T-cell (primary cell): ENCODE results near the gene TIGD3. TPM values are rescaled to one million over a fixed set of nuclear protein-coding genes. Genes with fewer than 3 reads are reported as not detected.
A peak's percentile ranks its signal among the peaks of the same experiment; 100 is the strongest.

Source experiments
- ATAC-seq, 4 experiments: fragments of 200-7000 bp in 3 of 4; fragments of 150-1000 bp in 1 of 4; cut with Tn5 transposase; replicated peaks in 1 of 4; 1 replicate in 3 of 4; 2 replicates in 1 of 4; pipeline ENCODE4 v1.10.0; 2021; ENCODE audit warnings: moderate library complexity in 3 of 4, mild to moderate bottlenecking in 2 of 4, moderate number of reproducible peaks in 1 of 4
- CTCF ChIA-PET, 2 donors: fragments of 300-600 bp; sonication (Branson Sonifier 250); formaldehyde crosslinking; loops; one replicate each; lab custom pipeline; 2022; ENCODE audit warnings: antibody characterized with exemption in 2 of 2; lab: Charles Lee
- POLR2A ChIA-PET, 2 donors: fragments of 300-600 bp; sonication (Branson Sonifier 250); formaldehyde crosslinking; loops; one replicate each; lab custom pipeline; 2022; ENCODE audit warnings: antibody characterized with exemption in 2 of 2; lab: Charles Lee
- DNase-seq, 35 experiments: peaks; one replicate each; pipeline versions ENCODE4 v3.0.0 to v3.0.0-alpha.2; 2013 to 2023
- H3K27ac ChIP-seq: one replicate; pipeline ENCODE4 v1.5.1; 2013; ENCODE audit warnings: low read length
- H3K27me3 ChIP-seq, 2 experiments: replicated peaks in 1 of 2; 1 replicate in 1 of 2; 2 replicates in 1 of 2; pipeline versions ENCODE4 v1.6.1 to v1.7.0; 2013; ENCODE audit warnings: low read length in 1 of 2, mixed read lengths in 1 of 2; ENCODE audit not compliant: control insufficient read depth in 2 of 2, insufficient read depth in 2 of 2; ENCODE audit errors: extremely low read depth in 1 of 2
- H3K36me3 ChIP-seq, 2 donors: 1 replicate in 1 of 2; 2 replicates in 1 of 2; pipeline versions ENCODE4 v1.6.1 to v1.7.0; 2013; ENCODE audit warnings: low read length in 1 of 2; ENCODE audit not compliant: control insufficient read depth in 2 of 2, insufficient read depth in 1 of 2; ENCODE audit errors: extremely low read depth in 1 of 2
- H3K4me1 ChIP-seq, 2 experiments: 1 replicate in 1 of 2; 2 replicates in 1 of 2; pipeline versions ENCODE4 v1.6.1 to v1.7.0; 2013; ENCODE audit warnings: low read length in 2 of 2, mixed read lengths in 1 of 2; ENCODE audit not compliant: insufficient read depth in 2 of 2, control insufficient read depth in 1 of 2; ENCODE audit errors: extremely low read depth in 1 of 2
- H3K4me3 ChIP-seq, 2 donors: 1 replicate in 1 of 2; 2 replicates in 1 of 2; pipeline versions ENCODE4 v1.5.1 to v1.7.0; 2013; ENCODE audit warnings: mild to moderate bottlenecking in 2 of 2, low read length in 1 of 2, moderate library complexity in 1 of 2; ENCODE audit not compliant: control insufficient read depth in 1 of 2; ENCODE audit errors: extremely low read depth in 1 of 2
- H3K9me3 ChIP-seq: 2 replicates; pipeline ENCODE4 v1.7.0; 2013
- H3K27ac Mint-ChIP-seq, 2 donors: one replicate each; pipeline ENCODE4 v1.8.0; 2020 to 2021; ENCODE audit warnings: mild to moderate bottlenecking in 2 of 2, mixed read lengths in 2 of 2
- H3K27me3 Mint-ChIP-seq, 2 donors: one replicate each; pipeline ENCODE4 v1.8.0; 2021 to 2022; ENCODE audit warnings: mixed read lengths in 2 of 2
- H3K36me3 Mint-ChIP-seq: one replicate; pipeline ENCODE4 v1.8.0; 2021; ENCODE audit warnings: mixed read lengths
- H3K4me1 Mint-ChIP-seq, 3 donors: one replicate each; pipeline ENCODE4 v1.8.0; 2020 to 2022; ENCODE audit warnings: mixed read lengths in 3 of 3, mild to moderate bottlenecking in 1 of 3
- H3K4me3 Mint-ChIP-seq, 3 donors: one replicate each; pipeline ENCODE4 v1.8.0; 2020 to 2022; ENCODE audit warnings: mild to moderate bottlenecking in 3 of 3, mixed read lengths in 3 of 3, moderate library complexity in 3 of 3
- H3K9me3 Mint-ChIP-seq, 3 donors: one replicate each; pipeline ENCODE4 v1.8.0; 2020 to 2022; ENCODE audit warnings: mixed read lengths in 3 of 3
- WGBS: methylation state at CpG from one replicate; pipeline ENCODE4 v1.1.5; 2013; ENCODE audit warnings: missing lambda C conversion rate; ENCODE audit not compliant: insufficient coverage; 5-methylcytosine and 5-hydroxymethylcytosine counted together
- total RNA-seq, 35 experiments: library from RNA in 6 of 35; stranded (reverse) in 6 of 35; fragments of 120-200 nt in 1 of 35; gene quantifications; one replicate each; pipeline versions ENCODE4 v1.2.1 to v1.2.4 and lab custom pipeline; 2013 to 2026

TIGD3 gene
- total RNA-seq, 5 donors from 2014 or later (not counting 1 experiment from before 2014, with no cell fraction given), result 0.48 to 1.3 (median 0.92) TPM

DNA sequence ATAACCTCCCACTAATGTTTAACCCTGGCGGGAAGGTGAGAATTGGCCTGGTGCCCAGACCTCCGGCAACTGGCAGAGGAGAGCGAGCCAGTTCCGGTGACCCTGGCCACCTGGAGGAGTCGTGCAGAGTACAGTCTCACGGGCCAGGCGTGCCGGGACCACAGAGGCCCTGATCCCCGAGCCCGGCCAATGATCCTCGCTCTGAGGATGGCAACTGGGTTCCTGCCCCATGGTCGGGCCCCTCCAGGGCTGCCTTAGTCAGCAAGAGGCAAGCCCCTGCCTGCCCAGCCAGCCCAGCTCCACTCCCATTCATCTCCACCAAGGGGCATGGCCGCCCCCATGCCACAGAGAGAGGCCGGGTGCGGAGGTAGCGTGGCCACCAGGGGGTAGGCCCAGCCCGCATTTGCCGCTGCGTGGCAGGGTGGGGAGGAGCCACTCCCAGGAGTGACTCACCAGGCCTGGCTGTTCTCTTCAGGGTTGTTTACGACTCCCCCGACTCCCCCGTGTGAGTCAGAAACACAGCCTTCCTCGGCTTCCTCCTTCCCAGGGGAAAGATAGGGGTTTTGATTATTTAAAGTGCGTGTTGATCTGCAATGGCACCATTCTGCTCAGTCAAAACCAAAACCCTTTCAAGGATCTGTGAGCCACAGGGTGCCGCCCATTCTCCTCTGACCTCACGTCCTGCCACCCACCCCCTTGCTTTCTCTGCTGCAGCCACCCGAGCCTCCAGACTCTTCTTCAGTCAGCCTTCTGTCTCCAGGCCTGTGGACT is 27.7 kb downstream of the TIGD3 start, which contains the start of gene SLC25A45:
Gene SLC25A45 (minus strand): TSS at position 614 of the 771 bp plus-strand sequence. CDS start 695 bp downstream, outside the sequence.
- DNase-seq (peak; percentile 81 to 93 (median 85)), ATAC-seq (peak; percentile 83 to 89 (median 85))
- Histone ChIP-seq H3K4me3 (peak within 1 kb of the TSS; percentile 64 to 66), H3K27me3 (no peaks in the 10 kb centered on the region), H3K4me1 (peaks cover 14 to 67% of the 10 kb centered on the region in 2 experiments), H3K27ac (peak within 1 kb of the TSS; percentile 95), H3K36me3 (peaks cover 7 to 10% of the 10 kb centered on the region in 2 donors), H3K9me3 (no peaks in the 10 kb centered on the region)
- ChIA-PET CTCF (interaction anchor here in 1 of 2 donors (0.6 to 1.2 kb wide), 7 partner anchors 53 to 513 kb away, joined by 3 to 6 read pairs (median 3); partner anchors contain the start of gene MALAT1), POLR2A (interaction anchor here (0.6 to 0.7 kb wide), 5 partner anchors 15 to 1029 kb away, joined by 3 to 10 read pairs (median 6); partner anchors contain the start of gene NEAT1 (in 1 of the 2))
- Mint-ChIP-seq H3K9me3 (no peaks in the 10 kb centered on the region), H3K27ac (peak within 1 kb of the TSS; percentile 98 to 100), H3K36me3 (no peaks in the 10 kb centered on the region), H3K4me1 (peaks cover 48 to 61% (median 57%) of the 10 kb centered on the region in 3 donors), H3K4me3 (peak within 1 kb of the TSS; percentile 82 to 96 (median 84)), H3K27me3 (no peaks in the 10 kb centered on the region)
- WGBS, result 0% methylated on average over 17 of the region's 27 CpGs

DNA sequence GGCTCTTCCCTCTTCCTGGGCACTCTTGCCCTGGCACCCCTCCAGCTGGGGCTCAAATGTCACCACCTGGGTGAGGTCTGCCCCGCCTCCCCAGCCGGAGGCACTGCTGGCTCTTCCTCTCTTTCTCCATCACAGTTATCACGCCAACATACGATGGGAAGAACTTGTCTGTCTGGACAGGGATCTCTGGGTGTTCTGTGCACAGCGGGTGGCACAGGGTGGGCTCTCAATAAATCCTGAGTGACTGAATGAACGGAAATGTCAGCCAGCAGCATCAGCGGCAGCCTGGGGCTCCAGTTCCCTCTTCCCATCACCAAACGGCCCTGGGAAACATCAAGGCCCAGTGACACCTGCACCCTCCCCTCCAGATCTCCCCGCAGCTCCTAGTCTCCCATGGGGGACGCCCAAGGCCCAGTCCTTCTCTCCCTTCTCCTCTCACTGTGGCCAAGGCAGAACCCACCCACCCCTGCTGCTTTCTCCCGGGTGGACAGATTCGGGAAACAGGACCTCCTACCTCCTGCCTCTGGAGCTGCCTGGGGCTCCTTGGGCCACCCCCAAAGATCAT is 28.3 kb downstream of the TIGD3 start:
- Mint-ChIP-seq H3K4me3 (peak overlapping the region; percentile 82 to 96 (median 84)), H3K9me3 (no peaks in the 10 kb centered on the region), H3K36me3 (no peaks in the 10 kb centered on the region), H3K27me3 (no peaks in the 10 kb centered on the region), H3K27ac (peak overlapping the region; percentile 98 to 100), H3K4me1 (peaks cover 53 to 63% (median 62%) of the 10 kb centered on the region in 3 donors)
- WGBS, result 14% methylated on average over 9 of the region's 12 CpGs
- no peaks in the 10 kb centered on the region for H3K9me3 ChIP-seq
- POLR2A ChIA-PET, result no interaction called here
- CTCF ChIA-PET, result interaction anchor here (0.6 kb wide), 2 partner anchors 11 to 183 kb away, joined by 7 to 8 read pairs; no protein-coding TSS in a partner anchor
- H3K36me3 ChIP-seq, result peaks cover 7 to 10% of the 10 kb centered on the region in 2 donors
- H3K27me3 ChIP-seq, result no peaks in the 10 kb centered on the region
- H3K27ac ChIP-seq, result peak overlapping the region; percentile 95
- peaks cover 15 to 74% of the 10 kb centered on the region in 2 experiments for H3K4me1 ChIP-seq
- no peak for DNase-seq
- H3K4me3 ChIP-seq, result peak overlapping the region; percentile 64 to 66
- ATAC-seq, result peak in 1 of 4 experiments; percentile 1

- no peaks in the 10 kb centered on the region for H3K9me3 Mint-ChIP-seq
- POLR2A ChIA-PET, result interaction anchor here in 1 of 2 donors (0.7 kb wide), 1 partner anchor 115 kb away, joined by 3 read pairs; the partner anchor contains the start of gene MALAT1
- peak overlapping the region; percentile 98 to 100 for H3K27ac Mint-ChIP-seq
- no peaks in the 10 kb centered on the region for H3K9me3 ChIP-seq
- WGBS, result 100% methylated on average over 1 of the region's 6 CpGs
- peak overlapping the region; percentile 56 to 96 (median 69) for H3K4me3 Mint-ChIP-seq
- DNase-seq, result no peak
- peaks cover 62 to 71% (median 71%) of the 10 kb centered on the region in 3 donors for H3K4me1 Mint-ChIP-seq
- peak overlapping the region; percentile 99 for H3K27ac ChIP-seq
- H3K27me3 Mint-ChIP-seq, result no peaks in the 10 kb centered on the region
- H3K4me3 ChIP-seq, result no peak overlapping the region
- peaks cover 2% of the 10 kb centered on the region for H3K36me3 Mint-ChIP-seq
- H3K4me1 ChIP-seq, result peaks cover 18 to 83% of the 10 kb centered on the region in 2 experiments
- CTCF ChIA-PET, result interaction anchor here (0.6 kb wide), 2 partner anchors 10 to 182 kb away, joined by 7 to 8 read pairs; no protein-coding TSS in a partner anchor
- H3K36me3 ChIP-seq, result peaks cover 14 to 18% of the 10 kb centered on the region in 2 donors
- no peak for ATAC-seq
- H3K27me3 ChIP-seq, result no peaks in the 10 kb centered on the region
These were observed 29.2 kb downstream of the TIGD3 start for GRCh38 chr11:65383778-65384177.

- 77% methylated on average over 5 of the region's 8 CpGs for WGBS
- H3K4me3 Mint-ChIP-seq, result peak overlapping the region; percentile 56 to 96 (median 69)
- peaks cover 15 to 21% of the 10 kb centered on the region in 2 donors for H3K36me3 ChIP-seq
- no peak for ATAC-seq
- no peaks in the 10 kb centered on the region for H3K9me3 Mint-ChIP-seq
- H3K27ac ChIP-seq, result peak overlapping the region; percentile 99
- H3K9me3 ChIP-seq, result no peaks in the 10 kb centered on the region
- peak overlapping the region; percentile 98 to 100 for H3K27ac Mint-ChIP-seq
- peaks cover 68 to 77% (median 77%) of the 10 kb centered on the region in 3 donors for H3K4me1 Mint-ChIP-seq
- H3K4me3 ChIP-seq, result no peak overlapping the region
- POLR2A ChIA-PET, result interaction anchor here (0.7 to 0.9 kb wide), 2 partner anchors 115 to 122 kb away, joined by 3 read pairs; partner anchors contain the start of gene MALAT1 (in 1 of the 2)
- peaks cover 18 to 89% of the 10 kb centered on the region in 2 experiments for H3K4me1 ChIP-seq
- DNase-seq, result peak in 7 of 35 experiments; percentile 8 to 64 (median 20)
- H3K27me3 Mint-ChIP-seq, result no peaks in the 10 kb centered on the region
- peaks cover 6% of the 10 kb centered on the region for H3K36me3 Mint-ChIP-seq
- H3K27me3 ChIP-seq, result no peaks in the 10 kb centered on the region
- CTCF ChIA-PET, result interaction anchor here in 1 of 2 donors (1.2 kb wide), 1 partner anchor 115 kb away, joined by 3 read pairs; the partner anchor contains the start of gene MALAT1
These were observed 29.8 kb downstream of the TIGD3 start for GRCh38 chr11:65384301-65384889.

GRCh38 chr11:65386307-65387140 is 32.0 kb downstream of the TIGD3 start, which contains the start of gene FRMD8:
FRMD8 (plus strand) TSS chr11:65386637; CDS start chr11:65387037, 400 bp downstream.
- CTCF ChIA-PET, result interaction anchor here in 1 of 2 donors (1.1 to 1.3 kb wide), 2 partner anchors 30 to 124 kb away, joined by 3 to 5 read pairs; no protein-coding TSS in a partner anchor
- H3K36me3 ChIP-seq, result peaks cover 9 to 22% of the 10 kb centered on the region in 2 donors
- peak within 1 kb of the TSS; percentile 85 to 96 for H3K4me3 ChIP-seq
- DNase-seq (peak; percentile 73 to 94 (median 85)), ATAC-seq (peak; percentile 58 to 65 (median 61))
- no peaks in the 10 kb centered on the region for H3K9me3 Mint-ChIP-seq
- H3K4me1 ChIP-seq, result peaks cover 18 to 95% of the 10 kb centered on the region in 2 experiments
- H3K4me3 Mint-ChIP-seq, result peak within 1 kb of the TSS; percentile 87 to 96 (median 91)
- H3K27me3 ChIP-seq, result no peaks in the 10 kb centered on the region
- WGBS, result under 1% methylated on average over 72 of the region's 76 CpGs
- POLR2A ChIA-PET, result interaction anchor here in 1 of 2 donors (1.7 kb wide), 1 partner anchor 113 kb away, joined by 19 read pairs; the partner anchor contains the start of gene MALAT1
- no peaks in the 10 kb centered on the region for H3K27me3 Mint-ChIP-seq
- H3K27ac Mint-ChIP-seq, result peak within 1 kb of the TSS; percentile 98 to 100
- no peaks in the 10 kb centered on the region for H3K9me3 ChIP-seq
- H3K27ac ChIP-seq, result peak within 1 kb of the TSS; percentile 99
- peaks cover 6% of the 10 kb centered on the region for H3K36me3 Mint-ChIP-seq
- peaks cover 77 to 85% (median 78%) of the 10 kb centered on the region in 3 donors for H3K4me1 Mint-ChIP-seq
